HUES64 (cell line): ENCODE measurements around the gene SAXO1.
"Not testable (repeated sequence)": the region's sequence is repeated elsewhere in the genome, so short reads cannot be mapped to it uniquely, and the experiment has no call there.

Source experiments
- H3K27ac ChIP-seq: 2 replicates; pipeline ENCODE4 v1.7.0; 2013; ENCODE audit warnings: low read depth, low read length, inconsistent platforms
- H3K27me3 ChIP-seq: 2 replicates; pipeline ENCODE4 v1.6.1; 2013; ENCODE audit warnings: mild to moderate bottlenecking, low read length; ENCODE audit not compliant: insufficient read depth
- H3K36me3 ChIP-seq: 2 replicates; pipeline ENCODE4 v1.6.1; 2013; ENCODE audit warnings: mild to moderate bottlenecking, low read length; ENCODE audit not compliant: insufficient read depth
- H3K4me1 ChIP-seq: 2 replicates; pipeline ENCODE4 v1.6.1; 2013; ENCODE audit warnings: mild to moderate bottlenecking, low read length, moderate library complexity; ENCODE audit not compliant: insufficient read depth
- H3K4me3 ChIP-seq: 2 replicates; pipeline ENCODE4 v1.5.1; 2013; ENCODE audit warnings: mild to moderate bottlenecking, low read length, moderate library complexity
- H3K9ac ChIP-seq: 2 replicates; pipeline ENCODE4 v1.6.1; 2013; ENCODE audit warnings: mild to moderate bottlenecking, low read depth, low read length
- H3K9me3 ChIP-seq: 2 replicates; pipeline ENCODE4 v1.6.1; 2013; ENCODE audit warnings: low read depth, low read length; ENCODE audit not compliant: insufficient read depth
- WGBS: fragments of 150-250, 120-280 bp; methylation state at CpG from one replicate; pipeline ENCODE4 v1.1.7; 2013; ENCODE audit warnings: missing lambda C conversion rate; 5-methylcytosine and 5-hydroxymethylcytosine counted together

Gene SAXO1

GRCh38 chr9:18999173-18999785, 33.7 kb downstream of the SAXO1 start:
- no peak overlapping the region for H3K27ac ChIP-seq
- peaks cover 7% of the 10 kb centered on the region; the same call in 1 of the 2 replicates for H3K9me3 ChIP-seq
- no peaks in the 10 kb centered on the region for H3K27me3 ChIP-seq
- H3K4me3 ChIP-seq: no peak overlapping the region
- H3K9ac ChIP-seq: no peak overlapping the region
- WGBS: 93% methylated on average over 28 of the region's 28 CpGs
- no peaks in the 10 kb centered on the region for H3K36me3 ChIP-seq
- no peaks in the 10 kb centered on the region for H3K4me1 ChIP-seq

- no peak overlapping the region for H3K4me3 ChIP-seq
- H3K9me3 ChIP-seq: peaks cover 7% of the 10 kb centered on the region; the same call in 1 of the 2 replicates
- H3K9ac ChIP-seq: no peak overlapping the region
- no peaks in the 10 kb centered on the region for H3K27me3 ChIP-seq
- 46% methylated on average over 2 of the region's 2 CpGs for WGBS
- H3K36me3 ChIP-seq: no peaks in the 10 kb centered on the region
- no peak overlapping the region for H3K27ac ChIP-seq
- H3K4me1 ChIP-seq: no peaks in the 10 kb centered on the region
Measured at GRCh38 chr9:18997151-18997550, 35.9 kb downstream of the SAXO1 start.

- H3K36me3 ChIP-seq: no peaks in the 10 kb centered on the region
- H3K9me3 ChIP-seq: peaks cover 7% of the 10 kb centered on the region; the same call in 1 of the 2 replicates
- no peak overlapping the region for H3K9ac ChIP-seq
- no peaks in the 10 kb centered on the region for H3K4me1 ChIP-seq
- H3K27me3 ChIP-seq: no peaks in the 10 kb centered on the region
- 59% methylated on average over 3 of the region's 3 CpGs for WGBS
- no peak overlapping the region for H3K4me3 ChIP-seq
- no peak overlapping the region for H3K27ac ChIP-seq
Measured at GRCh38 chr9:18996211-18996610, 36.8 kb downstream of the SAXO1 start.

- H3K36me3 ChIP-seq: no peaks in the 10 kb centered on the region
- H3K27me3 ChIP-seq: no peaks in the 10 kb centered on the region
- peaks cover 7% of the 10 kb centered on the region; the same call in 1 of the 2 replicates for H3K9me3 ChIP-seq
- H3K4me1 ChIP-seq: no peaks in the 10 kb centered on the region
- no peak overlapping the region for H3K27ac ChIP-seq
- H3K9ac ChIP-seq: no peak overlapping the region
- 66% methylated on average over 10 of the region's 10 CpGs for WGBS
- H3K4me3 ChIP-seq: no peak overlapping the region
Measured at GRCh38 chr9:18994263-18994916, 38.6 kb downstream of the SAXO1 start.

- WGBS: 89% methylated on average over 4 of the region's 4 CpGs
- not testable (repeated sequence) for H3K4me1 ChIP-seq, H3K9ac ChIP-seq, H3K27ac ChIP-seq, H3K4me3 ChIP-seq, H3K9me3 ChIP-seq, H3K27me3 ChIP-seq, H3K36me3 ChIP-seq
Measured at GRCh38 chr9:18991197-18991596, 41.8 kb downstream of the SAXO1 start.

GRCh38 chr9:18990494-18990893, 42.5 kb downstream of the SAXO1 start:
- 96% methylated on average over 5 of the region's 5 CpGs for WGBS
- Histone ChIP-seq H3K4me1 (0 out of 2 replicates have a peak, but pooled peaks cover 2% of the 10 kb centered on the region), H3K36me3 (no peaks in the 10 kb centered on the region), H3K9me3 (no peaks in the 10 kb centered on the region), H3K4me3 (no peak overlapping the region), H3K27me3 (no peaks in the 10 kb centered on the region), H3K27ac (no peak overlapping the region), H3K9ac (no peak overlapping the region)

- Histone ChIP-seq H3K4me3 (no peak overlapping the region), H3K27ac (no peak overlapping the region), H3K9ac (no peak overlapping the region), H3K9me3 (no peaks in the 10 kb centered on the region), H3K27me3 (no peaks in the 10 kb centered on the region), H3K4me1 (0 out of 2 replicates have a peak, but pooled peaks cover 2% of the 10 kb centered on the region), H3K36me3 (no peaks in the 10 kb centered on the region)
- WGBS: 94% methylated on average over 4 of the region's 4 CpGs
Measured at GRCh38 chr9:18989865-18990264, 43.1 kb downstream of the SAXO1 start.

- WGBS: 95% methylated on average over 1 of the region's 2 CpGs
- no peak overlapping the region for H3K27ac ChIP-seq
Measured at GRCh38 chr9:18989097-18989496, 43.9 kb downstream of the SAXO1 start.

GRCh38 chr9:18988003-18988402, 45.0 kb downstream of the SAXO1 start:
- Histone ChIP-seq H3K9me3 (0 out of 2 replicates have a peak, but pooled peaks cover 5% of the 10 kb centered on the region), H3K36me3 (no peaks in the 10 kb centered on the region), H3K9ac (no peak overlapping the region), H3K4me1 (0 out of 2 replicates have a peak, but pooled peaks cover 2% of the 10 kb centered on the region), H3K27ac (no peak overlapping the region), H3K4me3 (no peak overlapping the region), H3K27me3 (no peaks in the 10 kb centered on the region)

More at GRCh38 chr9:18989097-18989496, 43.9 kb downstream of the SAXO1 start:
- no peaks in the 10 kb centered on the region for H3K36me3 ChIP-seq
- no peak overlapping the region for H3K4me3 ChIP-seq
- H3K9me3 ChIP-seq: 0 out of 2 replicates have a peak, but pooled peaks cover 3% of the 10 kb centered on the region
- 0 out of 2 replicates have a peak, but pooled peaks cover 2% of the 10 kb centered on the region for H3K4me1 ChIP-seq
- no peak overlapping the region for H3K9ac ChIP-seq
- no peaks in the 10 kb centered on the region for H3K27me3 ChIP-seq

- H3K4me1 ChIP-seq: 0 out of 2 replicates have a peak, but pooled peaks cover 2% of the 10 kb centered on the region
- H3K4me3 ChIP-seq: no peak overlapping the region
- no peaks in the 10 kb centered on the region for H3K27me3 ChIP-seq
- H3K9ac ChIP-seq: no peak overlapping the region
- H3K36me3 ChIP-seq: no peaks in the 10 kb centered on the region
- H3K9me3 ChIP-seq: 0 out of 2 replicates have a peak, but pooled peaks cover 5% of the 10 kb centered on the region
- H3K27ac ChIP-seq: no peak overlapping the region
Measured at GRCh38 chr9:18985996-18986395, 47.0 kb downstream of the SAXO1 start.

- H3K9ac ChIP-seq: no peak overlapping the region
- no peak overlapping the region for H3K27ac ChIP-seq
- 0 out of 2 replicates have a peak, but pooled peaks cover 6% of the 10 kb centered on the region for H3K4me1 ChIP-seq
- 0 out of 2 replicates have a peak, but pooled peaks cover 5% of the 10 kb centered on the region for H3K9me3 ChIP-seq
- no peaks in the 10 kb centered on the region for H3K36me3 ChIP-seq
- 84% methylated on average over 6 of the region's 6 CpGs for WGBS
- H3K4me3 ChIP-seq: no peak overlapping the region
- H3K27me3 ChIP-seq: no peaks in the 10 kb centered on the region
Measured at GRCh38 chr9:18985464-18985951, 47.5 kb downstream of the SAXO1 start.
